H1 (cell line): Measurements from ENCODE around the gene CA10. TPM values are rescaled to one million over a fixed set of nuclear protein-coding genes. Genes with fewer than 3 reads are reported as not detected.
A peak's percentile ranks its signal among the peaks of the same experiment; 100 is the strongest.

Source experiments
- CTCF ChIA-PET: fragments of 300-600 bp; sonication (Branson Sonifier 250); formaldehyde crosslinking; loops from one replicate; lab custom pipeline; 2021; ENCODE audit not compliant: partially characterized antibody; lab: Charles Lee
- POLR2A ChIA-PET: fragments of 300-600 bp; sonication (Branson Sonifier 250); formaldehyde crosslinking; loops from one replicate; lab custom pipeline; 2021; ENCODE audit warnings: inconsistent platforms; ENCODE audit not compliant: partially characterized antibody; lab: Charles Lee
- DNase-seq, 2 experiments: peaks; one replicate each; pipeline versions ENCODE4 v3.0.0 to v3.0.0-alpha.2; 2010 to 2022; ENCODE audit warnings: low spot score in 2 of 2, low read depth in 1 of 2, mixed read lengths in 1 of 2
- FAIRE-seq: peaks from 2 replicates; lab custom pipeline; 2011; peaks lifted over from hg19 to GRCh38; lab: Jason Lieb, UNC
- H2AFZ ChIP-seq: 2 replicates; pipeline ENCODE4 v1.8.1; 2012; ENCODE audit warnings: low read length, inconsistent platforms
- H2AK5ac ChIP-seq: 2 replicates; pipeline ENCODE4 v1.6.1; 2013; ENCODE audit warnings: low read depth, low read length
- H2BK120ac ChIP-seq: replicated peaks from 2 replicates; pipeline ENCODE3; 2013; ENCODE audit warnings: low read depth, low read length, inconsistent platforms
- H2BK12ac ChIP-seq: 2 replicates; pipeline ENCODE4 v1.6.1; 2013; ENCODE audit warnings: low read depth, low read length
- H2BK15ac ChIP-seq: 2 replicates; pipeline ENCODE4 v1.6.1; 2013; ENCODE audit warnings: low read length
- H2BK20ac ChIP-seq: 2 replicates; pipeline ENCODE4 v1.6.1; 2013; ENCODE audit warnings: low read length
- H2BK5ac ChIP-seq: 2 replicates; pipeline ENCODE4 v1.6.1; 2013; ENCODE audit warnings: low read depth, low read length
- H3K14ac ChIP-seq: 2 replicates; pipeline ENCODE4 v1.6.1; 2013; ENCODE audit warnings: inconsistent platforms; ENCODE audit not compliant: insufficient read length
- H3K18ac ChIP-seq: 2 replicates; pipeline ENCODE4 v1.6.1; 2013; ENCODE audit warnings: low read length; ENCODE audit errors: extremely low read depth
- H3K23ac ChIP-seq: 2 replicates; pipeline ENCODE4 v1.6.1; 2013; ENCODE audit warnings: inconsistent platforms; ENCODE audit not compliant: insufficient read length
- H3K23me2 ChIP-seq: 2 replicates; pipeline ENCODE4 v1.6.1; 2013; ENCODE audit warnings: low read depth, low read length
- H3K27ac ChIP-seq: 2 replicates; pipeline ENCODE4 v1.6.1; 2011; ENCODE audit warnings: low read depth, low read length, inconsistent platforms
- H3K27me3 ChIP-seq, 4 experiments: replicated peaks in 1 of 4; 1 replicate in 1 of 4; 2 replicates in 3 of 4; pipeline versions ENCODE4 v1.6.1 to v1.8.1; 2011 to 2013; ENCODE audit warnings: low read length in 3 of 4, mild to moderate bottlenecking in 3 of 4, inconsistent platforms in 2 of 4, mixed read lengths in 2 of 4, moderate library complexity in 1 of 4; ENCODE audit not compliant: control insufficient read depth in 3 of 4, insufficient read depth in 3 of 4; ENCODE audit errors: extremely low read depth in 1 of 4
- H3K36me3 ChIP-seq, 4 experiments: 2 replicates each; pipeline versions ENCODE4 v1.6.1 to v1.8.1; 2011 to 2013; ENCODE audit warnings: mild to moderate bottlenecking in 4 of 4, low read length in 3 of 4, moderate library complexity in 2 of 4, control low read depth in 1 of 4, inconsistent platforms in 1 of 4; ENCODE audit not compliant: insufficient read depth in 4 of 4, control insufficient read depth in 2 of 4
- H3K4ac ChIP-seq: replicated peaks from 2 replicates; pipeline ENCODE3; 2013; ENCODE audit warnings: low read length, low read depth, mixed read lengths, inconsistent platforms; ENCODE audit not compliant: insufficient read length
- H3K4me1 ChIP-seq, 4 experiments: replicated peaks in 1 of 4; 1 replicate in 1 of 4; 2 replicates in 3 of 4; pipeline versions ENCODE4 v1.6.1 to v1.8.1; 2011 to 2013; ENCODE audit warnings: low read length in 3 of 4, inconsistent platforms in 2 of 4, mixed read lengths in 1 of 4; ENCODE audit not compliant: insufficient read depth in 4 of 4, control insufficient read depth in 3 of 4
- H3K4me2 ChIP-seq, 2 experiments: 2 replicates each; pipeline versions ENCODE4 v1.6.1 to v1.8.1; 2011 to 2013; ENCODE audit warnings: low read depth in 2 of 2, low read length in 2 of 2, control low read depth in 1 of 2, inconsistent platforms in 1 of 2, mild to moderate bottlenecking in 1 of 2; ENCODE audit not compliant: insufficient read depth in 1 of 2
- H3K4me3 ChIP-seq, 4 experiments: fragments of 200-600, 300-600 bp in 1 of 4; sonication (generic), shearing (Covaris generic), sonication (Bioruptor Twin) in 1 of 4; 2 replicates each; pipeline versions ENCODE4 v1.5.1 to v1.8.1; 2011 to 2016; ENCODE audit warnings: low read length in 4 of 4, low read depth in 3 of 4, control low read depth in 2 of 4, inconsistent platforms in 2 of 4, mild to moderate bottlenecking in 2 of 4, mixed read lengths in 1 of 4, moderate library complexity in 1 of 4; ENCODE audit not compliant: insufficient read depth in 2 of 4; ENCODE audit errors: extremely low read depth in 1 of 4
- H3K56ac ChIP-seq: replicated peaks from 2 replicates; pipeline ENCODE3; 2013; ENCODE audit warnings: low read depth, mild to moderate bottlenecking, mixed read lengths, low read length, inconsistent platforms; ENCODE audit not compliant: insufficient read length
- H3K79me1 ChIP-seq: 2 replicates; pipeline ENCODE4 v1.6.1; 2013; ENCODE audit warnings: low read depth, low read length, control low read depth
- H3K79me2 ChIP-seq, 2 experiments: 2 replicates each; pipeline versions ENCODE4 v1.6.1 to v1.8.1; 2012 to 2013; ENCODE audit warnings: low read length in 2 of 2, mild to moderate bottlenecking in 2 of 2, inconsistent platforms in 1 of 2; ENCODE audit not compliant: insufficient read depth in 2 of 2, control insufficient read depth in 1 of 2
- H3K9ac ChIP-seq, 4 experiments: replicated peaks in 1 of 4; 1 replicate in 1 of 4; 2 replicates in 3 of 4; pipeline versions ENCODE4 v1.6.1 to v1.8.1; 2011 to 2013; ENCODE audit warnings: low read depth in 3 of 4, low read length in 3 of 4, control low read depth in 2 of 4, mild to moderate bottlenecking in 2 of 4, moderate library complexity in 2 of 4, inconsistent platforms in 1 of 4; ENCODE audit errors: extremely low read depth in 1 of 4
- H3K9me3 ChIP-seq, 2 experiments: 2 replicates each; pipeline versions ENCODE4 v1.6.1 to v1.8.1; 2012 to 2013; ENCODE audit warnings: mild to moderate bottlenecking in 2 of 2, moderate library complexity in 2 of 2, control low read depth in 1 of 2, inconsistent platforms in 1 of 2, low read depth in 1 of 2, low read length in 1 of 2, mixed read lengths in 1 of 2; ENCODE audit not compliant: insufficient read depth in 2 of 2
- H4K20me1 ChIP-seq, 2 experiments: replicated peaks in 1 of 2; 2 replicates each; pipeline versions ENCODE3 to v1.8.1; 2011 to 2013; ENCODE audit warnings: inconsistent platforms in 2 of 2, low read length in 2 of 2, mild to moderate bottlenecking in 1 of 2; ENCODE audit not compliant: insufficient read depth in 2 of 2, control insufficient read depth in 1 of 2
- H4K5ac ChIP-seq: 2 replicates; pipeline ENCODE4 v1.6.1; 2013; ENCODE audit warnings: low read length, low read depth, mixed read lengths, inconsistent platforms; ENCODE audit not compliant: insufficient read length
- H4K8ac ChIP-seq: 2 replicates; pipeline ENCODE4 v1.8.0; 2013; ENCODE audit warnings: mild to moderate bottlenecking, moderate library complexity, low read length, inconsistent platforms; ENCODE audit not compliant: insufficient read depth; ENCODE audit errors: extremely low read depth
- H4K91ac ChIP-seq: replicated peaks from 2 replicates; pipeline ENCODE3; 2013; ENCODE audit warnings: low read length, mixed read lengths, inconsistent platforms; ENCODE audit not compliant: insufficient read length
- BRCA1 ChIP-seq: IDR thresholded peaks from 2 replicates; pipeline ENCODE4 v1.6.1; 2012; ENCODE audit warnings: low read depth, low read length, improper control_type of control experiment
- CEBPB ChIP-seq: IDR thresholded peaks from 2 replicates; pipeline ENCODE4 v1.6.1; 2012; ENCODE audit warnings: low read depth, low read length
- TEAD4 ChIP-seq: IDR thresholded peaks from 2 replicates; pipeline ENCODE4 v1.6.1; 2012; ENCODE audit warnings: low read depth, low read length, inconsistent platforms, mixed read lengths
- YY1 ChIP-seq: IDR thresholded peaks from 2 replicates; pipeline ENCODE4 v1.6.1; 2011; ENCODE audit warnings: low read depth, mild to moderate bottlenecking, low read length
- WGBS, 2 experiments: shearing (Covaris generic) in 1 of 2; methylation state at CpG; one replicate each; pipeline versions ENCODE4 v1.1.6 to v1.1.7; 2013 to 2015; ENCODE audit warnings: low lambda C conversion rate in 2 of 2, mixed read lengths in 2 of 2, inconsistent platforms in 1 of 2, low coverage in 1 of 2, missing lambda C conversion rate in 1 of 2; ENCODE audit not compliant: insufficient replicate concordance in 2 of 2, insufficient coverage in 1 of 2, insufficient read length in 1 of 2; ENCODE audit errors: extremely low coverage in 1 of 2, missing lambda C conversion rate in 1 of 2; 5-methylcytosine and 5-hydroxymethylcytosine counted together
- polyA plus RNA-seq, 7 experiments: library from polyadenylated mRNA; depleted of rRNA in 3 of 7; stranded (reverse) in 5 of 7; unstranded in 2 of 7; fragments of >200 nt in 5 of 7; fragments of 200-250 nt in 2 of 7; gene quantifications; 1 replicate in 5 of 7; 2 replicates in 1 of 7; 4 replicates in 1 of 7; pipeline versions ENCODE4 v1.2.1 to v1.2.3, GENCODE V29; 2011 to 2013; ENCODE audit warnings: missing spikeins in 2 of 7, mixed read lengths in 2 of 7
- total RNA-seq: library from RNA; stranded (reverse); fragmentation: NEBNext Ultra II Directional; extraction: Animal tissue kit (Norgen Biotek cat#: 25700); gene quantifications from 2 replicates; pipeline ENCODE4 v1.2.1, GENCODE V29; 2021
- TF ChIP-seq, protein P1 (sequence below): IDR thresholded peaks from 2 replicates; pipeline ENCODE4 v1.6.1; 2012; ENCODE audit warnings: inconsistent platforms

The CA10 gene
- total and polyA plus RNA-seq, 2 of the 8 experiments (the other 6 are each of a cell fraction or from before 2014, with no cell fraction given): 0.60 to 0.63 TPM

DNA sequence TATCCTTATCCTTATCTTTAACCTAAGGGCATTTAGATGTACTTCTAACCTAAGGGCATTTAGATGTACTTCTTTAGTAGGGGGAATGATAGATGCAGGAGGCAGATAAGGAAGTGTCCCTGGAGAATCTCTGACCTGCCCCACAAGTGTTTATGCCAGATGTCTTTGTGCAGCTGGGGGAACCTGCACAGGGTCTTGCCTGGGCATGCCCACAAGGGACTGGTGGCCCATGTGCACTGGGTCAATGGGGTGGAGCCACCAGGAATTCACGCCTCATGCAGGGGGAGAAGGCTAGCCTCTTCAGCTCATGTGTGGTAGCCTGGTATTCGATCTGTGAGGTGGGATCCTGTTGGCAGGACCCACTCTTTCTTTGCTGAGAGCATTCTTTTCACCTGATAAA, 38.0 kb downstream of the CA10 start:
- H2BK120ac ChIP-seq: peak overlapping the region; percentile 44
- no peak overlapping the region for H3K4ac ChIP-seq
- no peaks in the 10 kb centered on the region for H4K20me1 ChIP-seq
- no peak overlapping the region; the same call in 1 of the 2 replicates for H2AK5ac ChIP-seq
- no peak overlapping the region for H4K8ac ChIP-seq
- POLR2A ChIA-PET: no interaction called here
- DNase-seq: no peak
- FAIRE-seq: no peak
- no peak overlapping the region for H3K9ac ChIP-seq
- H3K27me3 ChIP-seq: no peaks in the 10 kb centered on the region
- no peaks in the 10 kb centered on the region for H3K79me1 ChIP-seq
- H3K56ac ChIP-seq: no peak overlapping the region
- no peak overlapping the region for H2BK12ac ChIP-seq
- peak overlapping the region; percentile 35 for H4K5ac ChIP-seq
- no peak overlapping the region for H3K14ac ChIP-seq
- H3K23ac ChIP-seq: no peak overlapping the region
- H3K9me3 ChIP-seq: peaks cover 8 to 12% of the 10 kb centered on the region in 2 experiments; a peak in 3 of 4 replicates
- H3K4me1 ChIP-seq: 0 out of 7 replicates have a peak, but pooled peaks cover 0 to 2% (median 0%) of the 10 kb centered on the region in 4 experiments
- no peak overlapping the region for H2BK5ac ChIP-seq
- no peaks in the 10 kb centered on the region; the same call in 1 of the 2 replicates for H3K23me2 ChIP-seq
- H3K36me3 ChIP-seq: no peaks in the 10 kb centered on the region
- no peaks in the 10 kb centered on the region for H3K79me2 ChIP-seq
- TF ChIP-seq CEBPB: no peak
- no peak for TF ChIP-seq TEAD4
- TF ChIP-seq BRCA1: no peak
- TF ChIP-seq, protein P1, sequence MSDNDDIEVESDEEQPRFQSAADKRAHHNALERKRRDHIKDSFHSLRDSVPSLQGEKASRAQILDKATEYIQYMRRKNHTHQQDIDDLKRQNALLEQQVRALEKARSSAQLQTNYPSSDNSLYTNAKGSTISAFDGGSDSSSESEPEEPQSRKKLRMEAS: peak; percentile 29; the same call in 1 of the 2 replicates
- TF ChIP-seq YY1: no peak
- H3K18ac ChIP-seq: no peak overlapping the region
- CTCF ChIA-PET: interaction anchor here (1.8 kb wide), 1 partner anchor 10 kb away, joined by 4 read pairs; no protein-coding TSS in a partner anchor
- no peak overlapping the region for H3K27ac ChIP-seq
- 96% methylated on average over 2 of the region's 2 CpGs; no CpG with 5 or more reads in 1 of the 2 experiments for WGBS, 2 experiments
- no peak overlapping the region for H4K91ac ChIP-seq
- H3K4me3 ChIP-seq: no peak overlapping the region
- peak overlapping the region; percentile 36; the same call in 1 of the 2 replicates for H2AFZ ChIP-seq
- no peak overlapping the region for H2BK15ac ChIP-seq
- no peak overlapping the region for H2BK20ac ChIP-seq
- H3K4me2 ChIP-seq: no peak overlapping the region
